ENCODE data around the gene LNX1. TPM values are rescaled to one million over a fixed set of nuclear protein-coding genes. Genes with fewer than 3 reads are reported as not detected.

The LNX1 gene
- total RNA-seq, 1 experiment from 2014 or later: 3.3 TPM

DNA sequence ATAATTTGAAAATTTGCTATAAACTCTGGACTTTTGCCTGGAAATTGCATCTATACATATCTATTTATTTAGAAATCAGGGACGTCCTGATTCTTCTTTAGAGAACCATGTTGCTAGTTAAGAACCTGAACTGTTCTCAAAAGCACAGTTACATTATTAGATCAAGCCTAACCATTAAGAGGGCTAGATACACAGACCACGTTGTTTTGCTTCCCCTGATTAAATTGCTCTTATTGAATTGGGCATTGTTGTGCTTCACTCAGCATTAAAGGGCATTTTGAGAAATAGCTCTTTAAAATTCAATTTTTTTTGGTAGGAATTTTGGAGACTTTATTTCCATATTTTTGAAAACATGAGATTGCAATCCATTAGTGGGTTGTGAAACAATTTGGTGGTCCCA, 169.5 kb downstream of the LNX1 start:
- CTCF ChIA-PET: no interaction called here
- no peak for ATAC-seq
- no TSS peak for BruUV-seq (replicated peaks)

GRCh38 chr4:53419208-53419607, 172.1 kb downstream of the LNX1 start:
- Histone ChIP-seq H3K27ac (ENCODE audit: low read depth, low read length) (no peak overlapping the region), H3K4me3 (replicated peaks in 1 of 2; ENCODE audit: low read depth in 1 of 2, low read length in 2 of 2) (no peak overlapping the region), H3K36me3 (ENCODE audit: control insufficient read depth in 1 of 2, insufficient read depth in 2 of 2, low read length in 2 of 2) (peaks cover 0 to 6% of the 10 kb centered on the region in 2 experiments; a peak in 1 of 4 replicates), H2AFZ (ENCODE audit: low read depth, low read length, poor library complexity, severe bottlenecking) (no peak overlapping the region), H3K9ac (ENCODE audit: low read length) (no peak overlapping the region), H3K9me3 (ENCODE audit: control insufficient read depth in 1 of 2, insufficient read depth in 1 of 2, low read depth in 1 of 2, low read length in 2 of 2) (no peaks in the 10 kb centered on the region), H3K9me2 (ENCODE audit: insufficient read depth) (no peaks in the 10 kb centered on the region), H3K4me1 (ENCODE audit: control insufficient read depth in 1 of 2, insufficient read depth in 2 of 2, low read length in 2 of 2) (no peaks in the 10 kb centered on the region), H3K27me3 (ENCODE audit: insufficient read depth, low read length) (no peaks in the 10 kb centered on the region), H3K79me2 (ENCODE audit: insufficient read depth, low read length) (peaks cover 44% of the 10 kb centered on the region), H4K20me1 (ENCODE audit: insufficient read depth) (0 out of 2 replicates have a peak, but pooled peaks cover 7% of the 10 kb centered on the region), H3K4me2 (ENCODE audit: low read length) (no peak overlapping the region)
- no peak for DNase-seq (ENCODE audit: low read depth, low spot score)
- no TSS peak for BruUV-seq (replicated peaks)
- RAD21 ChIA-PET (ENCODE audit: low non-redundant PET in 1 of 2, low total read pairs in 2 of 2, uncharacterized antibody in 2 of 2, unreplicated experiment in 2 of 2): no interaction called here
- ATAC-seq: no peak
- POLR2A ChIA-PET: no interaction called here
- CTCF ChIA-PET: no interaction called here
- intact Hi-C loops (cut with micrococcal nuclease): no loop called here
- no peak for TF ChIP-seq SIN3A (IDR thresholded peaks at IDR 0.05; ENCODE audit: low read depth)
- TF ChIP-seq CBX3 (IDR thresholded peaks at IDR 0.05; ENCODE audit: low read depth): no peak
- no peak for TF ChIP-seq JUND (IDR thresholded peaks at IDR 0.05)
- no peak for TF ChIP-seq EGR1 (IDR thresholded peaks at IDR 0.05; ENCODE audit: low read depth)
- no peak for TF ChIP-seq ELF1 (IDR thresholded peaks at IDR 0.05; ENCODE audit: borderline replicate concordance, low read depth)
- TF ChIP-seq RAD21 (IDR thresholded peaks at IDR 0.05; ENCODE audit: low read depth): no peak
- no peak for TF ChIP-seq POLR2A (IDR thresholded peaks at IDR 0.05; ENCODE audit: borderline replicate concordance, extremely low read depth, insufficient read depth, insufficient read length)
- TF ChIP-seq POLR2AphosphoS5 (IDR thresholded peaks at IDR 0.05; ENCODE audit: low read depth, low read length): no peak
- TF ChIP-seq SRF (IDR thresholded peaks at IDR 0.05; ENCODE audit: low read depth): no peak
- no peak for TF ChIP-seq TCF7L2 (IDR thresholded peaks at IDR 0.05; ENCODE audit: borderline replicate concordance, extremely low read depth, insufficient read depth, insufficient read length)
- no peak for TF ChIP-seq MAX (IDR thresholded peaks at IDR 0.05)
- TF ChIP-seq ZFX (IDR thresholded peaks at IDR 0.05): no peak
- TF ChIP-seq CTCF (IDR thresholded peaks at IDR 0.05 in 2 of 3, conservative IDR thresholded peaks at IDR 0.05 in 1 of 3; ENCODE audit: borderline replicate concordance in 1 of 3, insufficient read depth in 1 of 3, low read depth in 2 of 3, low read length in 2 of 3): no peak

More for the DNA sequence above, 169.5 kb downstream of the LNX1 start:
- Histone ChIP-seq H3K27ac (ENCODE audit: low read depth, low read length) (no peak overlapping the region), H3K36me3 (ENCODE audit: control insufficient read depth in 1 of 2, insufficient read depth in 2 of 2, low read length in 2 of 2) (peaks cover 0 to 4% of the 10 kb centered on the region in 2 experiments; a peak in 1 of 4 replicates), H3K79me2 (ENCODE audit: insufficient read depth, low read length) (peaks cover 40% of the 10 kb centered on the region), H3K4me2 (ENCODE audit: low read length) (no peak overlapping the region), H3K4me1 (ENCODE audit: control insufficient read depth in 1 of 2, insufficient read depth in 2 of 2, low read length in 2 of 2) (no peaks in the 10 kb centered on the region), H3K9me3 (ENCODE audit: control insufficient read depth in 1 of 2, insufficient read depth in 1 of 2, low read depth in 1 of 2, low read length in 2 of 2) (no peaks in the 10 kb centered on the region), H4K20me1 (ENCODE audit: insufficient read depth) (0 out of 2 replicates have a peak, but pooled peaks cover 11% of the 10 kb centered on the region), H2AFZ (ENCODE audit: low read depth, low read length, poor library complexity, severe bottlenecking) (no peak overlapping the region), H3K27me3 (ENCODE audit: insufficient read depth, low read length) (no peaks in the 10 kb centered on the region), H3K9ac (ENCODE audit: low read length) (no peak overlapping the region), H3K4me3 (replicated peaks in 1 of 2; ENCODE audit: low read depth in 1 of 2, low read length in 2 of 2) (no peak overlapping the region), H3K9me2 (ENCODE audit: insufficient read depth) (no peaks in the 10 kb centered on the region)
- TF ChIP-seq FOSL1 (IDR thresholded peaks at IDR 0.05; ENCODE audit: low read depth) (no peak), SIN3A (IDR thresholded peaks at IDR 0.05; ENCODE audit: low read depth) (no peak), CEBPB (IDR thresholded peaks at IDR 0.05; ENCODE audit: low read depth) (no peak), RAD21 (IDR thresholded peaks at IDR 0.05; ENCODE audit: low read depth) (no peak), ELF1 (IDR thresholded peaks at IDR 0.05; ENCODE audit: borderline replicate concordance, low read depth) (no peak), CTCF (IDR thresholded peaks at IDR 0.05 in 2 of 3, conservative IDR thresholded peaks at IDR 0.05 in 1 of 3; ENCODE audit: borderline replicate concordance in 1 of 3, insufficient read depth in 1 of 3, low read depth in 2 of 3, low read length in 2 of 3) (no peak), YY1 (IDR thresholded peaks at IDR 0.05; ENCODE audit: extremely low read depth, insufficient replicate concordance, low read depth, low read length) (no peak)
- DNase-seq (ENCODE audit: low read depth, low spot score): no peak
- RAD21 ChIA-PET (ENCODE audit: low non-redundant PET in 1 of 2, low total read pairs in 2 of 2, uncharacterized antibody in 2 of 2, unreplicated experiment in 2 of 2): no interaction called here
- intact Hi-C loops (cut with micrococcal nuclease): no loop called here
- POLR2A ChIA-PET: no interaction called here

Data from HCT116 (cell line).